ENCODE measurements around the gene MGARP.

DNA sequence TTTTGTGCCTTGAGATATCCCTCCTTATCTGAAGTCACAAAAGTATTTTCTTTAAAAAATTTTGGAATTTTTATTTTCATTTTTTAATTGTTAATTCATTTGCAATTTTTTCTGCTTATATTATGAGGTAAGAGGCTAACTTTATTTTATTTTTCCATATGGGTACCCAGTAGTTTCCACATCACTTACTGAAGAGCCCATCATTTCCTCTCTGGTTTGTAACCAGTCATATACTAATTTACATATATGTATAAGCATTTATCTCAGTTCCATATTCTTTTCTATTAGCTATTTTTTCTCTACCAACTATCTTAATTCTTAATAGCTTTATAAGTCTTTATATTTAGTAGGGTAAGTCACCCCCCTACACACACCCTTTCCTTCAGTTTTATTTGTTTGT lies 27.0 kb downstream of the MGARP start:
- TF ChIP-seq, protein P1, sequence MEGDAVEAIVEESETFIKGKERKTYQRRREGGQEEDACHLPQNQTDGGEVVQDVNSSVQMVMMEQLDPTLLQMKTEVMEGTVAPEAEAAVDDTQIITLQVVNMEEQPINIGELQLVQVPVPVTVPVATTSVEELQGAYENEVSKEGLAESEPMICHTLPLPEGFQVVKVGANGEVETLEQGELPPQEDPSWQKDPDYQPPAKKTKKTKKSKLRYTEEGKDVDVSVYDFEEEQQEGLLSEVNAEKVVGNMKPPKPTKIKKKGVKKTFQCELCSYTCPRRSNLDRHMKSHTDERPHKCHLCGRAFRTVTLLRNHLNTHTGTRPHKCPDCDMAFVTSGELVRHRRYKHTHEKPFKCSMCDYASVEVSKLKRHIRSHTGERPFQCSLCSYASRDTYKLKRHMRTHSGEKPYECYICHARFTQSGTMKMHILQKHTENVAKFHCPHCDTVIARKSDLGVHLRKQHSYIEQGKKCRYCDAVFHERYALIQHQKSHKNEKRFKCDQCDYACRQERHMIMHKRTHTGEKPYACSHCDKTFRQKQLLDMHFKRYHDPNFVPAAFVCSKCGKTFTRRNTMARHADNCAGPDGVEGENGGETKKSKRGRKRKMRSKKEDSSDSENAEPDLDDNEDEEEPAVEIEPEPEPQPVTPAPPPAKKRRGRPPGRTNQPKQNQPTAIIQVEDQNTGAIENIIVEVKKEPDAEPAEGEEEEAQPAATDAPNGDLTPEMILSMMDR (IDR thresholded peaks at IDR 0.05 in 4 of 5, conservative IDR thresholded peaks at IDR 0.05 in 1 of 5), result no peak
- no peak for TF ChIP-seq POLR2A (IDR thresholded peaks at IDR 0.05)
